ENCODE results near the gene ESD.

DNA sequence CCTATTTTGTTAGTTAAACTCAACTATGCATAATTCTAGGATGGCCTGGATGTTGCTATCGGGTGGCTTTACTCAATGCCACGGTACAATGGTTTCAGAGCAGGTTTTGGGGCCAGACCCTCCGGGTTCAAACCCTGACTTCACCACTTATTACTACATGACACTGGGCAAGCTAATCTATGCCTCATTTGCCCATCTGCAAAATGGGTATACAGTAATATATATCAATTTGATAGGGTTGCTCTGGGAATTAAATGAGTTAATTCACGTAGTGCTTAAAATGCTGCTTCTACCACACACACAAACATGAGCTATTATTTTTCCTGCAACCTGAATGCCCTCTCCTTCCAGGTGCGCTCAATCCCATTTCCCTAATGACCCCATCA is 839 bp downstream of the ESD start:
- no peak for TF ChIP-seq NFIC (IDR thresholded peaks at IDR 0.05)
- TF ChIP-seq TEAD4 (IDR thresholded peaks at IDR 0.05), result no peak
- no peak for TF ChIP-seq YY1 (IDR thresholded peaks at IDR 0.05; ENCODE audit: low read depth)
- no peak for TF ChIP-seq EP300 (IDR thresholded peaks at IDR 0.05; ENCODE audit: borderline replicate concordance)
- TF ChIP-seq, protein P1, sequence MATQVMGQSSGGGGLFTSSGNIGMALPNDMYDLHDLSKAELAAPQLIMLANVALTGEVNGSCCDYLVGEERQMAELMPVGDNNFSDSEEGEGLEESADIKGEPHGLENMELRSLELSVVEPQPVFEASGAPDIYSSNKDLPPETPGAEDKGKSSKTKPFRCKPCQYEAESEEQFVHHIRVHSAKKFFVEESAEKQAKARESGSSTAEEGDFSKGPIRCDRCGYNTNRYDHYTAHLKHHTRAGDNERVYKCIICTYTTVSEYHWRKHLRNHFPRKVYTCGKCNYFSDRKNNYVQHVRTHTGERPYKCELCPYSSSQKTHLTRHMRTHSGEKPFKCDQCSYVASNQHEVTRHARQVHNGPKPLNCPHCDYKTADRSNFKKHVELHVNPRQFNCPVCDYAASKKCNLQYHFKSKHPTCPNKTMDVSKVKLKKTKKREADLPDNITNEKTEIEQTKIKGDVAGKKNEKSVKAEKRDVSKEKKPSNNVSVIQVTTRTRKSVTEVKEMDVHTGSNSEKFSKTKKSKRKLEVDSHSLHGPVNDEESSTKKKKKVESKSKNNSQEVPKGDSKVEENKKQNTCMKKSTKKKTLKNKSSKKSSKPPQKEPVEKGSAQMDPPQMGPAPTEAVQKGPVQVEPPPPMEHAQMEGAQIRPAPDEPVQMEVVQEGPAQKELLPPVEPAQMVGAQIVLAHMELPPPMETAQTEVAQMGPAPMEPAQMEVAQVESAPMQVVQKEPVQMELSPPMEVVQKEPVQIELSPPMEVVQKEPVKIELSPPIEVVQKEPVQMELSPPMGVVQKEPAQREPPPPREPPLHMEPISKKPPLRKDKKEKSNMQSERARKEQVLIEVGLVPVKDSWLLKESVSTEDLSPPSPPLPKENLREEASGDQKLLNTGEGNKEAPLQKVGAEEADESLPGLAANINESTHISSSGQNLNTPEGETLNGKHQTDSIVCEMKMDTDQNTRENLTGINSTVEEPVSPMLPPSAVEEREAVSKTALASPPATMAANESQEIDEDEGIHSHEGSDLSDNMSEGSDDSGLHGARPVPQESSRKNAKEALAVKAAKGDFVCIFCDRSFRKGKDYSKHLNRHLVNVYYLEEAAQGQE (IDR thresholded peaks at IDR 0.05; ENCODE audit: low read depth), result no peak
- TF ChIP-seq, protein P2, sequence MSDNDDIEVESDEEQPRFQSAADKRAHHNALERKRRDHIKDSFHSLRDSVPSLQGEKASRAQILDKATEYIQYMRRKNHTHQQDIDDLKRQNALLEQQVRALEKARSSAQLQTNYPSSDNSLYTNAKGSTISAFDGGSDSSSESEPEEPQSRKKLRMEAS (IDR thresholded peaks at IDR 0.05), result no peak
- no peak for TF ChIP-seq RAD21 (IDR thresholded peaks at IDR 0.05; ENCODE audit: low read depth)

All from Ishikawa (cell line).